Hepatocyte (in vitro differentiated cells): ENCODE measurements around the gene ACRBP. TPM values are rescaled to one million over a fixed set of nuclear protein-coding genes. Genes with fewer than 3 reads are reported as not detected.

Experiments
- DNase-seq: peaks from one replicate; pipeline ENCODE4 v3.0.0-alpha.2; 2016; ENCODE audit warnings: low spot score
- H2AFZ ChIP-seq: fragments of 200-600 bp; sonication (generic); 2 replicates; pipeline ENCODE4 v1.6.0; 2016; ENCODE audit warnings: antibody characterized with exemption, mild to moderate bottlenecking
- H3K27ac ChIP-seq: fragments of 200-600 bp; sonication (generic); 2 replicates; pipeline ENCODE4 v1.5.1; 2016; ENCODE audit warnings: mild to moderate bottlenecking
- H3K27me3 ChIP-seq: fragments of 200-600 bp; sonication (generic); 2 replicates; pipeline ENCODE4 v1.6.1; 2016
- H3K36me3 ChIP-seq: fragments of 200-600 bp; sonication (generic); replicated peaks from 2 replicates; pipeline ENCODE4 v1.5.1; 2016; ENCODE audit warnings: low read depth; ENCODE audit not compliant: insufficient read depth
- H3K4me1 ChIP-seq: fragments of 200-600 bp; sonication (generic); 2 replicates; pipeline ENCODE4 v1.5.1; 2016; ENCODE audit warnings: mild to moderate bottlenecking, moderate library complexity; ENCODE audit not compliant: insufficient read depth
- H3K4me2 ChIP-seq: fragments of 200-600 bp; sonication (generic); 2 replicates; pipeline ENCODE4 v1.6.0; 2016
- H3K4me3 ChIP-seq: fragments of 200-600 bp; sonication (generic); 2 replicates; pipeline ENCODE4 v1.5.1; 2016; ENCODE audit warnings: mild to moderate bottlenecking
- H3K79me2 ChIP-seq: fragments of 200-600 bp; sonication (generic); 2 replicates; pipeline ENCODE4 v1.6.0; 2017; ENCODE audit warnings: mild to moderate bottlenecking
- H3K9me2 ChIP-seq: fragments of 200-600 bp; sonication (generic); replicated peaks from 2 replicates; pipeline ENCODE4 v1.6.0; 2017; ENCODE audit warnings: mild to moderate bottlenecking; ENCODE audit not compliant: insufficient read depth
- H3K9me3 ChIP-seq: fragments of 200-600 bp; sonication (generic); 2 replicates; pipeline ENCODE4 v1.5.1; 2016; ENCODE audit warnings: low read depth, mild to moderate bottlenecking
- H4K20me1 ChIP-seq: fragments of 200-600 bp; sonication (generic); 2 replicates; pipeline ENCODE4 v1.6.0; 2016; ENCODE audit warnings: mild to moderate bottlenecking; ENCODE audit not compliant: insufficient read depth, poor library complexity, severe bottlenecking
- EZH2 ChIP-seq: fragments of 200-600 bp; sonication (generic); IDR thresholded peaks from 2 replicates; pipeline ENCODE4 v1.6.1; 2016; ENCODE audit warnings: antibody characterized with exemption, mild to moderate bottlenecking, borderline replicate concordance
- EZH2phosphoT487 ChIP-seq: fragments of 200-600 bp; sonication (generic); IDR thresholded peaks from one replicate; pipeline ENCODE4 v1.6.1; 2018; ENCODE audit warnings: antibody characterized with exemption, mild to moderate bottlenecking, low read depth, moderate library complexity; ENCODE audit not compliant: unreplicated experiment, severe bottlenecking
- WGBS: methylation state at CpG from one replicate; pipeline ENCODE4 v1.1.6; 2016; ENCODE audit warnings: low lambda C conversion rate; ENCODE audit errors: missing lambda C conversion rate; 5-methylcytosine and 5-hydroxymethylcytosine counted together
- polyA plus RNA-seq: library from polyadenylated mRNA; unstranded; fragments of >200 nt; fragmentation: Nextera tagmentation; extraction: Ambion mirVana; gene quantifications from 2 replicates; pipeline ENCODE4 v1.2.1, GENCODE V29; 2016
- total RNA-seq: library from RNA; depleted of rRNA; stranded (reverse); fragments of >200 nt; gene quantifications from 2 replicates; pipeline ENCODE4 v1.2.3, GENCODE V29; 2014
- TF ChIP-seq, protein P1 (sequence below): fragments of 200-600 bp; sonication (generic); IDR thresholded peaks from 2 replicates; pipeline ENCODE4 v1.5.1; 2016; ENCODE audit warnings: antibody characterized with exemption, mild to moderate bottlenecking; ENCODE audit not compliant: poor library complexity

The ACRBP gene
- total and polyA plus RNA-seq, 2 experiments from 2014 or later = 0.20 to 0.62 TPM

- no peak for DNase-seq
- Histone ChIP-seq H3K4me2 (no peak overlapping the region), H3K36me3 (no peaks in the 10 kb centered on the region), H3K27ac (no peak overlapping the region), H4K20me1 (no peaks in the 10 kb centered on the region), H3K27me3 (no peaks in the 10 kb centered on the region), H3K4me1 (peaks cover 13% of the 10 kb centered on the region), H3K9me3 (no peaks in the 10 kb centered on the region), H3K79me2 (no peaks in the 10 kb centered on the region), H2AFZ (no peak overlapping the region), H3K4me3 (no peak overlapping the region), H3K9me2 (no peaks in the 10 kb centered on the region)
- TF ChIP-seq EZH2 (no peak), EZH2phosphoT487 (no peak)
- TF ChIP-seq, protein P1, sequence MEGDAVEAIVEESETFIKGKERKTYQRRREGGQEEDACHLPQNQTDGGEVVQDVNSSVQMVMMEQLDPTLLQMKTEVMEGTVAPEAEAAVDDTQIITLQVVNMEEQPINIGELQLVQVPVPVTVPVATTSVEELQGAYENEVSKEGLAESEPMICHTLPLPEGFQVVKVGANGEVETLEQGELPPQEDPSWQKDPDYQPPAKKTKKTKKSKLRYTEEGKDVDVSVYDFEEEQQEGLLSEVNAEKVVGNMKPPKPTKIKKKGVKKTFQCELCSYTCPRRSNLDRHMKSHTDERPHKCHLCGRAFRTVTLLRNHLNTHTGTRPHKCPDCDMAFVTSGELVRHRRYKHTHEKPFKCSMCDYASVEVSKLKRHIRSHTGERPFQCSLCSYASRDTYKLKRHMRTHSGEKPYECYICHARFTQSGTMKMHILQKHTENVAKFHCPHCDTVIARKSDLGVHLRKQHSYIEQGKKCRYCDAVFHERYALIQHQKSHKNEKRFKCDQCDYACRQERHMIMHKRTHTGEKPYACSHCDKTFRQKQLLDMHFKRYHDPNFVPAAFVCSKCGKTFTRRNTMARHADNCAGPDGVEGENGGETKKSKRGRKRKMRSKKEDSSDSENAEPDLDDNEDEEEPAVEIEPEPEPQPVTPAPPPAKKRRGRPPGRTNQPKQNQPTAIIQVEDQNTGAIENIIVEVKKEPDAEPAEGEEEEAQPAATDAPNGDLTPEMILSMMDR = no peak
- WGBS = 86% methylated on average over 11 of the region's 11 CpGs
These were observed 8.0 kb downstream of the ACRBP start for GRCh38 chr12:6639151-6639801.

GRCh38 chr12:6638305-6638704 is 8.9 kb downstream of the ACRBP start:
- no peaks in the 10 kb centered on the region for H4K20me1 ChIP-seq
- H3K27me3 ChIP-seq = no peaks in the 10 kb centered on the region
- H3K36me3 ChIP-seq = no peaks in the 10 kb centered on the region
- no peaks in the 10 kb centered on the region for H3K9me2 ChIP-seq
- H3K4me3 ChIP-seq = no peak overlapping the region
- no peak overlapping the region for H2AFZ ChIP-seq
- H3K27ac ChIP-seq = no peak overlapping the region
- 87% methylated on average over 9 of the region's 9 CpGs for WGBS
- TF ChIP-seq, protein P1 = no peak
- no peak for TF ChIP-seq EZH2
- TF ChIP-seq EZH2phosphoT487 = no peak
- H3K4me2 ChIP-seq = no peak overlapping the region
- no peak for DNase-seq
- peaks cover 13% of the 10 kb centered on the region for H3K4me1 ChIP-seq
- no peaks in the 10 kb centered on the region for H3K9me3 ChIP-seq
- H3K79me2 ChIP-seq = no peaks in the 10 kb centered on the region

- Histone ChIP-seq H3K27ac (peak within 1 kb of the TSS; percentile 51), H2AFZ (no peak within 1 kb of the TSS), H3K4me2 (peak within 1 kb of the TSS; percentile 63), H3K4me3 (no peak within 1 kb of the TSS), H3K4me1 (peaks cover 34% of the 10 kb centered on the region), H3K9me2 (no peaks in the 10 kb centered on the region), H3K9me3 (no peaks in the 10 kb centered on the region), H3K79me2 (no peaks in the 10 kb centered on the region), H4K20me1 (no peaks in the 10 kb centered on the region), H3K36me3 (no peaks in the 10 kb centered on the region), H3K27me3 (no peaks in the 10 kb centered on the region)
- DNase-seq = peak; percentile 61
- 52% methylated on average over 18 of the region's 18 CpGs for WGBS
- no peak for TF ChIP-seq EZH2phosphoT487
- TF ChIP-seq, protein P1 = no peak
- TF ChIP-seq EZH2 = no peak
These were observed 11.2 kb downstream of the ACRBP start, which contains the start of gene LPAR5 for GRCh38 chr12:6635856-6636531. LPAR5 (minus strand) TSS chr12:6635959; CDS start chr12:6621248, 14,711 bp downstream.
